HG03025 (cell line): ENCODE results near the gene GPR137B.

ENCODE experiments used
- ATAC-seq: cut with Tn5 transposase; IDR thresholded peaks from one replicate; pipeline ENCODE4 v1.9.1; 2021; ENCODE audit warnings: mild to moderate bottlenecking, moderate library complexity; ENCODE audit not compliant: unreplicated experiment, low FRiP score

Gene GPR137B

DNA sequence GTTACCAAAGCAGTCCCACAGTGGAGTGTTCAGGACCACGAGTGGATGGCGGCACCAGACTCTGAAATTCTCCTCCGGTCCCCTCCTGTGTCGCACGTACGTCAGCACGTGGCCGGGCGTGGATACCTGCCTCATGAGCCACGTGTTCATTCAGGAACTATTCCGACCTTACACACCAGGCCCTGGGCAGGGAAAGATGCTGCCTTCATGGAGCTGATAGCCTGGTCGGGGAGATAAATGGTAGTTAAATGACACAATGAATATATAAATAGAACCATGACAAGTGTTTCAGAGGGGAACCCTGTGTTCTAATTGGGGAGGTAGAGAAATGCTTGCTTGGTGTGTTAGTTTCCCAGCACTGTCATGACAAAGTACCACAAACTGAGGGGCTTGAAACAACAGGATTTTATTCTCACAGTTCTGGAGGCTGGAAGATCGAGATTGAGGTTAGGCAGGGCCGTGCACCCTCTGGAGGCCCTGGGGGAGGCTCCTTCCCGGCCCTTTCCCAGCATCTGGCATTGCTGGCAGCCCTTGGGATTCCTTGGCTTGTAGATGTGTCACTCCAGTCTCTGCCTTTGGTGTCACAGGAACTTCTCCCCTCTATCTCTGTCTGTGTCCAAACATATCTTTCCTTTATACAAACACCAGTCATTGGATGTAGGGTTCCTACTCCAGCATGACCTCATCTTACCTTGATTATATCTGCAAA, 28.9 kb upstream of the GPR137B start:
- no peak for ATAC-seq

DNA sequence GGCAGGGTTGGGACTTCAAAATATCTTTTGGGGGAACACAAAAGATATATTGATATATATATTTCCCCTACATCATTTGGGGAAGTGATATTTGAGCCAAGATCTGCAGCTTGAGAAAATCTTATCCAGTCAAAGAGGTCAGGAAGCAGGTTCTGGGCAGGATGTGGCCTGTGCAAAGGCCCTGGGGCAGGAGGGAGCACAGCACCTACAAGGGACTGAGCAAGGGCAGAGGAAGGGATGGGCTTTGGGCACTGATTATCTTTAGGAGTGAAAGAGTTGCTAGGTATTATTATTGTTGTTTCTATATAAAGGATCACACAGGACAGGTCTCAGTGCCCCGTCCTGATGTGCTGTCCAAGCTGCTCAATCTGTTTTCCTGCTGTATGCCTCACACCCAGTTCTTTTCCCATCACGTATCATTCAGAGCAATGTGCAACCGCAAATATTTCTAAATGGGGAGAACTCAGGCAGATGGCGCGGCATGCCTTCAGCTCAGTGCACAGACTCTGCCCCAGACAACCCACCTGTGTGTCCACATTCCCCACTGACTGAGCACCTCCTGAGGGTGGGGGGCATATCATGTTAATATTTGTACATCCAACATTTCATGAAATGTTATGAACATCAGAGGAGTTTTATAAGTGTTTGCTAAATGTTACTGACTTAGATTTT, 28.1 kb upstream of the GPR137B start:
- ATAC-seq = no peak

DNA sequence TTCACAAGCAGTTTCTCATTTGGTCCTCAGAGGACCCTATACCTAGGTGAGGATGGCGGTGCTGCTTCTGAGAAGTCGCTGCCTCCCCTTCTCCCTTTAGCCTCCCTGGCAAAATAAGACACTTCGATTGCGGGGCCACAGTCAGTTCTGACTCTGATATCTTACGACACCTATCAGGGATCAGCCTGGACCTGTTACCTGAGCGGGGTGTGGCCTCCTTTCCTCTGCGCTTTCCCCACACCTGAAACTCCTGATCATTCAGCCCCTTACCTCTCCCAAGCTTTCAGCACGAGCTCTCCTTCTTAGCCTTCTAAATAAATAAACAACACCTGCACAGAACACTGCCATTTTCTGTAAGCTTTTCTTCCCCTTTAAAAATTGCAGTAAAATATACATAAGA, 24.6 kb upstream of the GPR137B start:
- ATAC-seq = no peak

DNA sequence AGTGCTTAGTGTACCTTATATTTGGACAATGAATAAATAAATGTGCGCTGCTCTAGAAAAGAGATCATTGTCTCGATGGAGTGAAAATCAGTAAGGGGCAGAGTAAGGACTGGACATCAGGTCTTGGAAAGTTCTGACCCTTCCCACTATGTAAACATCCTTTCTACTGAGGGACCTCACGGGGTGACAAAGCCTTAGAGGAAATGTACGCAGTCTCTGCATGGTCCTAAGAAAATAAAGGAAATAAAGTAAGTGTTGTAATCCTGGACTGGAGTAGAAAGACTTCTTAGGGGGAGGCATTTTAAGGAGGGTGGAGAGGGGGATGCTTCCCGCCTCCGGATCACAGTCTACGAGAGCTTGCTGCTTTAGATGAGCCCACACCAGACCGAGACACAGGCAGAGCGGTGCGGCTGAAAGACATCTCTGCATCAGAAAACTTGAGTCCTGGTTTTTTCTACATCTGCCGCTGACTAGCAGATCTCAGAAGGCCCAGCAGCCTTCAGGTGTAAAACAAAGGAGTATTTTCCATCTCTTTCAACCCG, 22.3 kb upstream of the GPR137B start:
- no peak for ATAC-seq

DNA sequence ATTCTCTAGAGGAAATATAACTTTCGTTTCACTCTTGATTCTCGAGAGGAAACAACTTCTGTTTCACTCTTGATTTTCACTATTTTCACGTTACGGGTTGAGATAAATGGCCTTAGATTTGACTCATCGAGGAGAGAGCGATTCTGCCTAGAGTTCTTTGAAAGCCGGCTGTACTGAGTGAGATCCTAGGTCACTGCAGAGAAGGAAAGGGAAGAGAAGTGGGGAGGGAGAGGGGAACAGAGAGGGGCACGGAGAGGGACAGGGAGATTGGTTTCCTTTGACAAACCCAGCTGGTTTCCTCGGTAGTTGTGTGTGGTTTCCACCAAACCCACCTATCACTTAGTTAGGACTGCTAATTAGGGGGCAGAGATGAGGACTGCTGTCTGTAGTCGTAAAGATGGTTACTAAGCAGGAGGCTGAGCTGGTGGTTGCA, 21.6 kb upstream of the GPR137B start:
- ATAC-seq = peak; percentile 43

DNA sequence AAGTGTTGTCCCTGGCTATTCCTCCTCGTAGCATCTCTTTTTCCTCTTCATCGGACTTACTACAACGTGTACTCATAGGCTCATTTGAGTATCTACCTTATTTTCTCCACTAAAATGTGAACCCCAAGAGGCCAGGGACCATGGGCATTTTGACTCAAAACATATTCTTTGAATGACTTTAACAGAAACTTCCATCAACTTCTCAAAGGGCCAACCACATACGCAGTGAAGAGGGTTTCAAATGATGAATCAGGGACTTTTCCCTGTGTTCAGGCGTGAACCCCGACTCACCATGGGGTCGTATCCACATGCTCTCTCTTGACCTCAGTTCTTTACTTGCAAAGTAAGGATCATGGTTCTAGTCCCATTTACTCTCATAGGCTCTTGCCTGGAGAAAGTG, 20.2 kb upstream of the GPR137B start:
- ATAC-seq = no peak

DNA sequence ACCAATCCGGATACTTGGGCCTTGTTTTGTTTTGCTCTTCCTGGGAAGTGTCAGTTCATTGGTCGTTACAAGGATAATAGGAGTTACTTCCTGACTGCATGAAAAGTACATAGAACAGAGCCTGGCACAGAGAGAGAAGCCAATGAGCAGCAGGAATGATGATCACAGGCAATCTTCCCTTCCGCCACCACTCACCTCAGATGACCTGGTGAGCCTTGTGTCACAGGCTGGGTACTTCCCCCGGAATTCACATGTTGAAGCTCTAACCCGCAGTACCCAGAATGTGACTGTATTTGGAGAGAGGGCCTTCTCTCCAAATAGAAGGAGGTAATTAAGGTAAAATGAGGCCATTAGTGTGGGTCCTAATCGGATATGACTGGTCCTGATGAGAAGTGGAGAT, 18.8 kb upstream of the GPR137B start:
- ATAC-seq = no peak

DNA sequence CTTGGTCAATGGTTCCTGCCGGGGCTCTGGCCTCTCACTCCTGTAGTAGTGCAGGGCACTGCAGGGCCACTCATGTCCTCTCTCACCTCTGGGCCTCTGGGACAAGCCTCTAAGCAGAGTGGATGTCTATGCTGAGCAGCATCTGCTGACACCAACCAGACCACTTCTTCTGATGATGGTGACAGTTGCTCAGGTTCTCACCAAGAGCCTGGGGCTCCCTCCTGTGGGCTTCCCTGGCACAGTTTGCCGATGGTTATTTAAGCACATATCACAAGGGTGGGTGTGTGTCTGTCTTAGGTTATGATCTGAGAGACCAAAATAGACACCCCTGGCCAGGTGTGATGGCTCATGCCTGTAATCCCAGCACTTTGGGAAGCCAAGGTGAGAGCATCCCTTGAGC, 17.4 kb upstream of the GPR137B start:
- no peak for ATAC-seq

DNA sequence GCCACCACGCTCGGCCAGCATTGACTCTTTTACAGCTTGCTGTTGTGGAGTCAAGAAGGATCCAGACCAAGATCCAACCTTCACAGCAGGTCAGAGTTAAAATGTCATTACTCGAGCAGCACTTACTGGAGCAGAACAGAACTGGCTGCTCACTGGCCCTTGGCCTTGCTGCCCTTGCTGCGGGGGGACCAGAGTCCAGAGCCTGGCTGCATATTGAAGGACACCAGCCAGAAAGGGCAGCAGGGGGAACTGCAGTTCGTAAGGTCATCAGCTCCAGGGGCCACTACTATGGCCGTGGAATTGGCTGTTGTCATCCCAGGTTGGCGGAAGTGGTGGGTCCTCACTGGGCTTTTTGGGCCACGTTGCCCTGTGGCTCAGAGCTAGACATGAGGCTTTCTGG, 15.3 kb upstream of the GPR137B start:
- no peak for ATAC-seq

DNA sequence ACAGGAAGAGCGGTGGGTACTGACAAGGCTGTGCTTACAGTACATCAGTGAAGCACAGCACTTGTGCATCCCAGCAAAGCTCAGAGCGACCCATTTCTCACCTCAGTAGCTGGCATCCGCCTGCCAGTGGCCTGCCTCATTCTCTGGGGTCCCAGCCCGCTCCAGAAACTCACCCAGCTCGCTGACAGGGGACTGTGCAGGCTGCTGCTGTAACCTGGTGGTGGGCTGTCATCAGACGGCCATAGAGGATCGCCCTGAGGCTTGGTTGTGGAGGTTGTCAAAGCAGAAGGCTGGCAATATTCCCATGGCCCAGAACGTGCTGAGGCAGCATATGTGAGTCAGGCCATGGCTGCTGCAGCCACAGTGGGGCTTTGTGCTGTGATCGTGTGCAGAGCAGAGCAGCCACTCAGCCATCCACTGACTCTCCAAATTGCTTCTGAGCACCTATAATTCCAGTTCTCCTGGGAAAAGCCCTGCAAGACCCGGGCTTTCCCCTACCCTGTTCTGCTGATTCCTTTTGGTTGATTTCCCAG, 13.6 kb upstream of the GPR137B start:
- ATAC-seq = no peak

DNA sequence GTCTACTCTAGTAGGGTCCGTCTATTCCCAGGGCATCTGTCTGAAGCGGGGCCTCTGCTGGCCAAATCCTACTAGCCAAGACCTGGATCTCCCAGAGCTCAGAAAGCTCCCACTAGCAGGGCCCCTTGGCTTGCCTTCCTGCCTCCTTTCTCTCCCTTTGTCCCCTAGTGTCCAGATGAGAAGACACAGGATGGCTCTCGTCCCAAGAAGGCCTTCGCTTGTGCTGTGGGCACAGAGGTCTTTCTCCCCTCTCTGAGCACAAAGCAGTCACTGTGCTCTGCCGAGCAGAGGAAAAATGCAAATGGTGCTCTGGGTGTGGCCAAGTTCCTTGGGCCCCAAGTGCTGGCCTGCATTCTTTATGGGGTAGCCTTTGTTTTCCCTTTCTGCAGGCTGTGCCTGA, 13.0 kb upstream of the GPR137B start:
- ATAC-seq = no peak

DNA sequence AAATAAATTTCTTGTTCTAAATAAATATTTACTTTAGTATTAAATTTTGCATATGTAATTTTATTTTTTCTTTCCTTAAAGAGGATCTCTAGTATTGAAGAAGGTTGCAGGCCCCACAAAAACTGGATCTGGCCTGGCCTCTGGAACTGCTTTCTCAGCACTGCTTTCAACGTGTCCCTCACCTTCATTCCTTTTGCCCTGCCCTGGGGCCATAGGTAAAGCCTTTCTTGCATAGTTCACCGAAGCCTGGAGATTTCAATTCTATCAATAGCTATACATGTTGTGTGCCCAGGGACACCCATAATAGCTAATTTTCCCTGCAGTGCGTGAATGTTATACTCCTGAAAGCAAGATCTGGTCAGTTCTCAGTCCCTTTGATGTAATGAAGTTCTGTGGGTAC, 12.0 kb upstream of the GPR137B start:
- ATAC-seq = no peak

DNA sequence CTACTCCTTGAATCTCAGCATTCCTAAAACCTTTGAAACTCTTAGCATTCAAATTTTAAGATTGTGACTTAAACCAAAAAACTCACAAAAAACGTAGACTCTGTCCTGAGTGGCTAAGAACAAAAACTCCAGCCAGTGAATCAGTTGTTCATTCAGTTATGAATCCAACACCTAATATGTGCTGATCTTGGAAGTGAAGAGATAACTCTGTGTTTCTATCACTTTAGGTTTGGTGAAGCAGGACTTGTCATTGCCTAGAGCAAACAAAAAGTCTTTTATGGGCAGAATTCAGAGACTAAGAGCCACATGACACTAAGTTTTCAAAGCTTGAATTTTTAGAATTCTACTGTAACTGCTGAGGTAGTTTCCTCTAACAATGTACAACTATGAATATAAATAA, 10.4 kb upstream of the GPR137B start:
- no peak for ATAC-seq

DNA sequence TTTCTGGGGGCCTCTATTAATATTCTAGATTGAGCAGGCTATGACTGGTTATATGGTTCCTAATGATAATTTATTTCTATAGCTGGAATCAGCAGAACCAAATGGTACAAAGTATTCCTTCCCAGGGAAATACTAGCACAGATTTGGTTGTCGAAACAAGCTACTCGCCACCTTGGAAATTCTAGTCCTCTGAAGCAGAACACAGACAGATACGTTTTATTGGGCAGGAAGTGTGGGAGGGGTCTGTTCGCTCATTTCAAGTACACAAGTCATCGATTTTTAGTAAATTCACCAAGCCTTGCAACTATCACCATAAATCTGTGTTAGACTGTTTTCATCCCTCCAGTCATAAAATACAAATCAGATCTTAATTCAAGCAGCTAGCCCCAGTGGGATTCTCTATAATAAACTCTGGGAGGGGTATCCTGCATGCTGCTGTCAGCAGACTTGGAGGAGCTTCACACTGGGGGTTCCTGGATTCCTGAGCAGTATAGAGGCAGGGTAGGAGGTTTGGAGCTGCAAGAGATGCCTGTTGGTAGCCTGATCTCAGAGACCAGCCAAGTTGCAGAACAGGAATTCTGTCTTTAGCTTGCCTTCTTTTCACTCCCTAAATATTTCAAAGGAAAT, 9.8 kb upstream of the GPR137B start:
- ATAC-seq = no peak

DNA sequence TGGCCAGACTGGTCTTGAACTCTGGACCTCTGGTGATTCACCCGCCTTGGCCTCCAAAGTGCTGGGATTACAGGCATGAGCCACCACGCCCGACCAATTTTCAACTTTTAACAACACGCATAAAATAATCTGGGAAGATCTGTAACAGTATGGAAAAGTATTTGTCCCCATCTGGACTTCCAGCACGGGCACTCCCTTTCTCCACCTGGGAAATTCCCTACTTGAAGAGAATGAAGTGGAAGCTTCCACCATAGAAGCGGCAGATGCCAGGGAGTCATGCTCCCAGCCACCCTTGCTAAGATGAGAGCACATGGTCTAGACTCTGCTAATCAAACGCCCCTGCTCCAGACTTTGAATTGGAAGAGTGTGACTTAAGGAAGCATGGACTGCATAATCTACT, 9.0 kb upstream of the GPR137B start:
- no peak for ATAC-seq

DNA sequence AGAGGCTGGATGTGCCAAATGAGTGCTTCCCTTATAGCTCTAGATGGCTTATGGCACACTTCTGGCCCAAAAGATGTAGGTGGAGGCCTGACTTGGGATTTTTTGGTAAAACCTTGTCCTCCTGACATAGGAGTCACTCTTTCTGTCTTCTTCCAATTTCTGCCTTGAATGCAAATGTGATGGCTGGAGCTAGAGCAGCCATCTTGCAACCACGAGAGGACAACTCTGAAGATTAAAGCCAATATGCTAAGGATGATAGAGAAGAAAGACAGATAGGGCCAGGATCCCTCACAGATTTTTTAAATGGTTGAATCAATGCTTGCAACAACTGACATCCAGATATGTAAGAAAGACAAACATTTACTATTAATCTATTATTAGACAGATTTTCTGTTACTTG, 8.5 kb upstream of the GPR137B start:
- no peak for ATAC-seq

DNA sequence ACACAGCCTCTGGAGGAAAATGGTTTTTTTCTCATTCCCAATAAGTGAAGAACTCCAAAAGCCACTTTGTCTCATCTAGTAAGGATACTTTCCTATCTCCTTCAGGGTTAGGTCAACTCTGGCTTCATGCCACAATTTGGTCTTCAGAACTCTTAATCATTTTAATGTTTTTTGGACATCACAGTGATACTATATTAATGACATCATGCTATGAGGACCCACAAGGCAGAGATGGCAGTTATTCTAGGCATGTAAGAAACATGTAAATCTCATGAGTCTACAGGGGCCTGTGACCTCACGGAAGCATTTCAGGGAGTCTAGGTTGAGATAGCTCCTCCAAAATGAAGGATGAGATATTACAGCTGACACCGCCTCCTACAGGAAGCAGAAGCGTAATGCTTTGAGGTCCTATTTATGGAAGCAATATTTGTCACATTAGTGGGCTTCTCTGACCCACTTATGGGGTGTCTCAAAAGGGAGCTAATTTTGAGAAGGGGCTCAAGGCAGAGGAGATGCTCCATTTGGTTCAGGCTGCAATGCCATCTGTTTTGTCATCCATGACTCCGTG, 5.0 kb upstream of the GPR137B start:
- no peak for ATAC-seq

DNA sequence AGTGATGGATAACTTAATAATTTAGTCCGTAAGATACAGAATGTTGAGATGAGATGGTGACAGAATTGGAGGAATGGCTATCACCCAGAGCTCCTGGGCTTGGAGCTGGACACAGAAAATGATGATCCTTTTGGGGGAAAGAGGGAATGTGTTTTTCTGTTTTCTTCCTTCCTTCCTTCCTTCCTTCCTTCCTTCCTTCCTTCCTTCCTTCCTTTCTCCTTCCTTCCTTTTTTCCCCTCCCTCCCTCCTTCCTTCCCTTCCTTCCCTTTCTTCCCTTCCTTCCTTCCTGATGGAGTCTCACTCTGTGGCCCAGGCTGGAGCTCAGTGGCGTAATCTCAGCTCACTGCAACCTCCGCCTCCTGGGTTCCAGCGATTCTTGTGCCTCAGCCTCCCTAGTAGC, 2.8 kb upstream of the GPR137B start:
- ATAC-seq = no peak

DNA sequence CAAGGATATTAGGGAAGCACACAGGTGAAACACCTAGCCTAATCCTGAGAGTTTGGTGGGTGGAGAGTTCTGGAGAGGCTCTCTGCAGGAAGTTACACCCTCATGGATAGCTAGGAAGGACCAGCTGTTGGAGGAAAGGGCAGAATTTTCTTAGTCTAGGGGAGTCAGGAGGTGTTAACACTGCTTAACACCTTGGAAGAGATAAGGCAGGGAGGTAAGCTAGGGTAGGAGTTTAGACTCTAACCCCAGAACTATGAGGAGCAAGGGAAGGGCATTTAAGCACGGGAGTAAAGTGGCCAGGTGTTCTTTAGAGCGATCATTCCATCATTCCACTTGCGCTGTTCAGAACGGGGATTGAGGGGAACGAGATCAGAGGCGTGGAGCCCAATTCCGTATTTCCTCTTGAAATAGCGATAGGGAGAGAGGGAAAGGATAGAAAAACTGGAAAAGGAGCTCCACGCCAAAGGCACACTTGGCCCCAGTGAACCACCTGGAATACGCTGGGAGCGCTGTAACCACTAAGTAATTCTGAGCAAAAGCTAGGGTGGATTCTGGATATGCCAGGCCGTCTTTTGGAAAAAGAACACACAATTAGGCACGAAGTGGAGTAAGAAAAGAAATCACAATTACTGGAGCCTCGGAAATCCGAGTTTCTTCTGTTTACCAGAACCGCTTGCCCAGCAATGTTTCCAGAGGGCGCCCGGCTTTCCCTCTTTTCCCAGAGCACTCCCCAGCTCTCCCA, 1.5 kb upstream of the GPR137B start:
- ATAC-seq = no peak

DNA sequence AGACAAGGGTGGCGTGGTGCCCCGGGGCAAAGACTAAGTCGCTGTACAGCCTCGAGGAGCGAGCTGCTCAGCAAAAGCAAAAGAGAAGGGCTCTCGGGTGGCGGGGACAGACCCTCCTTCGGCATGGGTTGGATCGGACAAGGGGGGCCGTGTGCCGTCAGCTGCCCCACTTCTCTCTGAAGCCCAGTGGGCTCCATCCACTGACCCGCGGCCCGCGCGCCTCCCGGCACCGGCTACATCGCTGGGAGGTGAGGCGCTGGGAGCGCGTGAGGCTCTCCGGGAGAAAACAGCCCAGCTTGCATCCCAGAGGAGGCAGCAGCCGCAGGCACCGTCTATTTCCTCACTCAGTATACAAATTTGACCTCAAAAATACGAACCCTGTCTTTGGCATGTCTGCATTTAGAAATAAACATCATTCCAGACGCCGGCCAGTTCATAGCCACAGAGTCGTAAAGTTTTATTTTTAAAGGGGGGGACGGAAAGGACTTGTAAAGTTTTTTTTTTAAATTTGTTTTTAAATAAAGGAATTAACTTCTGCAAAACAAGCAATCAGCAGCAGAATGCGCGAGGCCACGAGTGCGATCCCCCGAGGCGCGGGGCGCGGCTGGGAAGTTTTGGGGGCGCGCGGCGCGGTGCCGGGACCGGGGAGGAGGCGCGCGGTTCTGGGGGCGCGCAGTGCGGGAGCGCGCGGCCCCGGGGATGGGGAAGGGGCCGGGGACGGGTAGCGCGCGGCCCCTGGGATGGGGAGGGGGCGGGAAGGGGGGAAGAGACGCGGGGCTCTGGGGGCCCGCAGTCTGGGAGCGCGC, 689 bp upstream of the GPR137B start:
- no peak for ATAC-seq
